Neural cell (in vitro differentiated cells): ENCODE data around the gene SMARCC2.

Experiments used
- POLR2AphosphoS5 ChIP-seq: IDR thresholded peaks from 2 replicates; pipeline ENCODE4 v1.6.1; 2012
- SMC3 ChIP-seq: fragments of 450-650 bp; conservative IDR thresholded peaks from 2 replicates; pipeline ENCODE4 v1.6.1; 2014; ENCODE audit warnings: antibody characterized with exemption, mild to moderate bottlenecking, moderate library complexity; ENCODE audit not compliant: poor library complexity
- TF ChIP-seq, protein P1 (sequence below): IDR thresholded peaks from 2 replicates; pipeline ENCODE4 v1.6.1; 2012; ENCODE audit warnings: borderline replicate concordance

DNA sequence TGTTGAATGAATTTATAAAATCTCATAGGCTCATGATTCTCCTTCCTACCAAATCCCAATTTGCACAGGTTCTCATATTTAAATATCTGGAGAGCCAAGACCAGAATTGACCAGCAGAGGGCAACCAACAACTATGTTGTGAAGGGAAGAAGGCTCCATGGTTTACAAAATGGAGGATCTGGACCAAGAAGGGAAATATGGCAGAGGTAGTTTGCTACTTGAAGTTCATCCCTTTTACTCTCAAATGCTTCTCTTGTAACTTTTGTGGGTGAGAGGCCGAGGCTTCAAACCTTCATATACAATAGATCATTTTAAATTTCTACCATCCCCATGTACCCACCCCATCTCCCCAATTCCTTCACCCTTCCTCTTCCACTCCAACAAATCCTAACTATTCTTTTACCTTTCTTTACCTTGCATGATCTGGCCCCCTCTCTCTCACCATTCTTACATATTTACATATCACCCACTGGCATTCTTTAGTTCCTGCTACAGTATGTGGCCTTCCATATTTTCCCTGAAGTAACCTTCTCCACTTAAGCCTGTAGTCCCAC is 3.8 kb upstream of the SMARCC2 start:
- TF ChIP-seq, protein P1, sequence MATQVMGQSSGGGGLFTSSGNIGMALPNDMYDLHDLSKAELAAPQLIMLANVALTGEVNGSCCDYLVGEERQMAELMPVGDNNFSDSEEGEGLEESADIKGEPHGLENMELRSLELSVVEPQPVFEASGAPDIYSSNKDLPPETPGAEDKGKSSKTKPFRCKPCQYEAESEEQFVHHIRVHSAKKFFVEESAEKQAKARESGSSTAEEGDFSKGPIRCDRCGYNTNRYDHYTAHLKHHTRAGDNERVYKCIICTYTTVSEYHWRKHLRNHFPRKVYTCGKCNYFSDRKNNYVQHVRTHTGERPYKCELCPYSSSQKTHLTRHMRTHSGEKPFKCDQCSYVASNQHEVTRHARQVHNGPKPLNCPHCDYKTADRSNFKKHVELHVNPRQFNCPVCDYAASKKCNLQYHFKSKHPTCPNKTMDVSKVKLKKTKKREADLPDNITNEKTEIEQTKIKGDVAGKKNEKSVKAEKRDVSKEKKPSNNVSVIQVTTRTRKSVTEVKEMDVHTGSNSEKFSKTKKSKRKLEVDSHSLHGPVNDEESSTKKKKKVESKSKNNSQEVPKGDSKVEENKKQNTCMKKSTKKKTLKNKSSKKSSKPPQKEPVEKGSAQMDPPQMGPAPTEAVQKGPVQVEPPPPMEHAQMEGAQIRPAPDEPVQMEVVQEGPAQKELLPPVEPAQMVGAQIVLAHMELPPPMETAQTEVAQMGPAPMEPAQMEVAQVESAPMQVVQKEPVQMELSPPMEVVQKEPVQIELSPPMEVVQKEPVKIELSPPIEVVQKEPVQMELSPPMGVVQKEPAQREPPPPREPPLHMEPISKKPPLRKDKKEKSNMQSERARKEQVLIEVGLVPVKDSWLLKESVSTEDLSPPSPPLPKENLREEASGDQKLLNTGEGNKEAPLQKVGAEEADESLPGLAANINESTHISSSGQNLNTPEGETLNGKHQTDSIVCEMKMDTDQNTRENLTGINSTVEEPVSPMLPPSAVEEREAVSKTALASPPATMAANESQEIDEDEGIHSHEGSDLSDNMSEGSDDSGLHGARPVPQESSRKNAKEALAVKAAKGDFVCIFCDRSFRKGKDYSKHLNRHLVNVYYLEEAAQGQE: no peak
- TF ChIP-seq SMC3: peak; percentile 76
- no peak for TF ChIP-seq POLR2AphosphoS5
